ENCODE results near the gene ACTR1B.

Gene ACTR1B

GRCh38 chr2:97660044-97660774, 3.6 kb downstream of the ACTR1B start:
- H3K36me3 Mint-ChIP-seq (ENCODE audit: low read depth): peaks cover 28% of the 10 kb centered on the region
- H3K9me3 Mint-ChIP-seq: peaks cover 2% of the 10 kb centered on the region
- no peak overlapping the region for H3K27ac Mint-ChIP-seq
- H3K4me3 Mint-ChIP-seq: no peak overlapping the region
- DNase-seq: no peak
- H3K27me3 Mint-ChIP-seq (ENCODE audit: low read depth, poor library complexity): no peaks in the 10 kb centered on the region
- H3K4me1 Mint-ChIP-seq: peaks cover 32% of the 10 kb centered on the region
- no peak for TF ChIP-seq CTCF (IDR thresholded peaks at IDR 0.05)

- Mint-ChIP-seq H3K4me1 (peaks cover 25% of the 10 kb centered on the region), H3K36me3 (ENCODE audit: low read depth) (peaks cover 36% of the 10 kb centered on the region), H3K4me3 (no peak overlapping the region), H3K27ac (no peak overlapping the region), H3K9me3 (peaks cover 10% of the 10 kb centered on the region), H3K27me3 (ENCODE audit: low read depth, poor library complexity) (no peaks in the 10 kb centered on the region)
- no peak for TF ChIP-seq CTCF (IDR thresholded peaks at IDR 0.05)
- no peak for DNase-seq
Measured at GRCh38 chr2:97659256-97660043, 4.4 kb downstream of the ACTR1B start.

- DNase-seq: no peak
- H3K27me3 Mint-ChIP-seq (ENCODE audit: low read depth, poor library complexity): no peaks in the 10 kb centered on the region
- H3K4me1 Mint-ChIP-seq: peaks cover 25% of the 10 kb centered on the region
- H3K4me3 Mint-ChIP-seq: no peak overlapping the region
- H3K36me3 Mint-ChIP-seq (ENCODE audit: low read depth): peaks cover 43% of the 10 kb centered on the region
- TF ChIP-seq CTCF (IDR thresholded peaks at IDR 0.05): no peak
- peak overlapping the region; percentile 57 for H3K27ac Mint-ChIP-seq
- H3K9me3 Mint-ChIP-seq: peaks cover 17% of the 10 kb centered on the region
Measured at GRCh38 chr2:97658691-97659157, 5.1 kb downstream of the ACTR1B start.

GRCh38 chr2:97657986-97658690, 5.7 kb downstream of the ACTR1B start:
- Mint-ChIP-seq H3K4me3 (no peak overlapping the region), H3K27ac (no peak overlapping the region), H3K27me3 (ENCODE audit: low read depth, poor library complexity) (no peaks in the 10 kb centered on the region), H3K4me1 (peaks cover 24% of the 10 kb centered on the region), H3K36me3 (ENCODE audit: low read depth) (peaks cover 49% of the 10 kb centered on the region), H3K9me3 (peaks cover 23% of the 10 kb centered on the region)
- no peak for DNase-seq
- no peak for TF ChIP-seq CTCF (IDR thresholded peaks at IDR 0.05)

GRCh38 chr2:97656905-97657587, 6.8 kb downstream of the ACTR1B start:
- no peak for DNase-seq
- no peaks in the 10 kb centered on the region for H3K27me3 Mint-ChIP-seq (ENCODE audit: low read depth, poor library complexity)
- H3K4me3 Mint-ChIP-seq: no peak overlapping the region
- H3K36me3 Mint-ChIP-seq (ENCODE audit: low read depth): peaks cover 57% of the 10 kb centered on the region
- no peak overlapping the region for H3K27ac Mint-ChIP-seq
- TF ChIP-seq CTCF (IDR thresholded peaks at IDR 0.05): no peak
- H3K4me1 Mint-ChIP-seq: peaks cover 13% of the 10 kb centered on the region
- H3K9me3 Mint-ChIP-seq: peaks cover 31% of the 10 kb centered on the region

All from nephron progenitor cell (in vitro differentiated cells).